CD4-positive, alpha-beta T cell (primary cell): ENCODE results near the gene GALNT18. TPM values are rescaled to one million over a fixed set of nuclear protein-coding genes. Genes with fewer than 3 reads are reported as not detected.

Experiments
- ATAC-seq: fragments of 200-7000 bp; cut with Tn5 transposase; one replicate; pipeline ENCODE4 v1.10.0; 2022; ENCODE audit warnings: mild to moderate bottlenecking; ENCODE audit not compliant: poor library complexity
- CTCF ChIA-PET: fragments of 350-600 bp; sonication (Branson Sonifier 250); formaldehyde crosslinking; loops from one replicate; lab custom pipeline; 2021; ENCODE audit warnings: antibody characterized with exemption, inconsistent platforms; lab: Charles Lee
- POLR2A ChIA-PET: fragments of 350-600 bp; sonication (Branson Sonifier 250); formaldehyde crosslinking; loops from one replicate; lab custom pipeline; 2021; ENCODE audit warnings: antibody characterized with exemption, inconsistent platforms; lab: Charles Lee
- DNase-seq, 14 experiments: peaks; one replicate each; pipeline ENCODE4 v3.0.0-alpha.2; 2013 to 2020; ENCODE audit warnings: mixed read lengths in 2 of 14
- H3K27ac ChIP-seq, 2 donors: one replicate each; pipeline versions ENCODE4 v1.5.1 to v1.7.0; 2013; ENCODE audit warnings: low read length in 2 of 2, low read depth in 1 of 2, mild to moderate bottlenecking in 1 of 2
- H3K27me3 ChIP-seq, 2 experiments: 1 replicate in 1 of 2; 2 replicates in 1 of 2; pipeline versions ENCODE4 v1.6.1 to v1.7.0; 2013; ENCODE audit warnings: low read length in 2 of 2, control low read depth in 1 of 2, mild to moderate bottlenecking in 1 of 2, moderate library complexity in 1 of 2; ENCODE audit not compliant: insufficient read depth in 2 of 2, control insufficient read depth in 1 of 2
- H3K36me3 ChIP-seq: one replicate; pipeline ENCODE4 v1.6.1; 2013; ENCODE audit warnings: low read length, control low read depth; ENCODE audit not compliant: insufficient read depth
- H3K4me1 ChIP-seq: one replicate; pipeline ENCODE4 v1.6.1; 2013; ENCODE audit warnings: low read length, control low read depth; ENCODE audit not compliant: insufficient read depth
- H3K4me3 ChIP-seq: one replicate; pipeline ENCODE4 v1.5.1; 2013; ENCODE audit warnings: mild to moderate bottlenecking, low read length, moderate library complexity
- H3K9me3 ChIP-seq, 2 experiments: 1 replicate in 1 of 2; 2 replicates in 1 of 2; pipeline versions ENCODE4 v1.6.1 to v1.7.0; 2013; ENCODE audit warnings: low read length in 2 of 2, mild to moderate bottlenecking in 2 of 2, control low read depth in 1 of 2, moderate library complexity in 1 of 2; ENCODE audit not compliant: control insufficient read depth in 1 of 2, insufficient read depth in 1 of 2
- H3K27ac Mint-ChIP-seq: one replicate; pipeline ENCODE4 v1.8.0; 2020; ENCODE audit warnings: mixed read lengths
- H3K27me3 Mint-ChIP-seq: one replicate; pipeline ENCODE4 v1.8.0; 2021; ENCODE audit warnings: mixed read lengths
- H3K36me3 Mint-ChIP-seq: one replicate; pipeline ENCODE4 v1.8.0; 2021; ENCODE audit warnings: low read depth, mixed read lengths
- H3K4me1 Mint-ChIP-seq: one replicate; pipeline ENCODE4 v1.8.0; 2021; ENCODE audit warnings: low read depth, mixed read lengths
- H3K4me3 Mint-ChIP-seq: one replicate; pipeline ENCODE4 v1.8.0; 2020; ENCODE audit warnings: mild to moderate bottlenecking, mixed read lengths
- H3K9me3 Mint-ChIP-seq: one replicate; pipeline ENCODE4 v1.8.0; 2020; ENCODE audit warnings: mixed read lengths
- intact Hi-C, 2 experiments: fragments of 100-400 bp; cut with DNase I in 1 of 2; cut with micrococcal nuclease in 1 of 2; formaldehyde crosslinking; loops; one replicate each; pipeline versions ENCODE4 v1.15.1 to v1.9.0; 2023 to 2025; cut with DNase I, micrococcal nuclease
- total RNA-seq, 174 experiments: library from RNA in 2 of 174; stranded (reverse) in 2 of 174; gene quantifications; one replicate each; pipeline ENCODE4 v1.2.3 and lab custom pipeline; 2021 to 2026
- TF ChIP-seq, protein P1 (sequence below): fragments of 200-600 bp; IDR thresholded peaks from one replicate; pipeline ENCODE4 v1.8.0; 2022; ENCODE audit warnings: antibody characterized with exemption, mild to moderate bottlenecking

The GALNT18 gene
- total RNA-seq, 2 experiments from 2014 or later, result 0.08 TPM; not detected in 1

DNA sequence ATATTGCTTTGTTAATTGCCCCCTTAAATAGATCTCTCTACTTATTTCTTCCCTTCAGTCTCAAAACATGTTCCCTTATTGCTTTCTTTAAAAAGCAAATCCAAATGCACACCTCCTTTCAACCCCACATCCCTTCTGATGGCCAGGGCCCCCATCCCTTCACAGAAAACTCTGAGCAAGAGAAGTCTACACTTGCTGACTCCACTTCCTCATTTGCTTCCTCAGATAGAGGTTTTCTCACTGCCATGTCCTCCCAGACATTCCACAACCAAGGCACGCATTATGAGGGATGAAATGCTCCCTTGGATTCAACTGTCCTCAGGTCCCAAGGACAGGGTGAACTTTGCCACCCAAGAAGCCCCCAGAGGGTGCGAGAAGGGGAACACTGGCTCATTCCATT lies 311.9 kb downstream of the GALNT18 start:
- no peak overlapping the region for H3K27ac ChIP-seq
- ChIA-PET CTCF (no interaction called here), POLR2A (no interaction called here)
- no peak overlapping the region for H3K27ac Mint-ChIP-seq
- H3K4me3 Mint-ChIP-seq, result no peak overlapping the region
- TF ChIP-seq, protein P1, sequence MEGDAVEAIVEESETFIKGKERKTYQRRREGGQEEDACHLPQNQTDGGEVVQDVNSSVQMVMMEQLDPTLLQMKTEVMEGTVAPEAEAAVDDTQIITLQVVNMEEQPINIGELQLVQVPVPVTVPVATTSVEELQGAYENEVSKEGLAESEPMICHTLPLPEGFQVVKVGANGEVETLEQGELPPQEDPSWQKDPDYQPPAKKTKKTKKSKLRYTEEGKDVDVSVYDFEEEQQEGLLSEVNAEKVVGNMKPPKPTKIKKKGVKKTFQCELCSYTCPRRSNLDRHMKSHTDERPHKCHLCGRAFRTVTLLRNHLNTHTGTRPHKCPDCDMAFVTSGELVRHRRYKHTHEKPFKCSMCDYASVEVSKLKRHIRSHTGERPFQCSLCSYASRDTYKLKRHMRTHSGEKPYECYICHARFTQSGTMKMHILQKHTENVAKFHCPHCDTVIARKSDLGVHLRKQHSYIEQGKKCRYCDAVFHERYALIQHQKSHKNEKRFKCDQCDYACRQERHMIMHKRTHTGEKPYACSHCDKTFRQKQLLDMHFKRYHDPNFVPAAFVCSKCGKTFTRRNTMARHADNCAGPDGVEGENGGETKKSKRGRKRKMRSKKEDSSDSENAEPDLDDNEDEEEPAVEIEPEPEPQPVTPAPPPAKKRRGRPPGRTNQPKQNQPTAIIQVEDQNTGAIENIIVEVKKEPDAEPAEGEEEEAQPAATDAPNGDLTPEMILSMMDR, result no peak
- H3K4me1 ChIP-seq, result peaks cover 5% of the 10 kb centered on the region
- intact Hi-C loops, result no loop called here
- peaks cover 7% of the 10 kb centered on the region for H3K4me1 Mint-ChIP-seq
- no peaks in the 10 kb centered on the region for H3K9me3 ChIP-seq
- DNase-seq (no peak), ATAC-seq (no peak)
- no peaks in the 10 kb centered on the region for H3K27me3 Mint-ChIP-seq
- H3K9me3 Mint-ChIP-seq, result peaks cover 5% of the 10 kb centered on the region
- H3K27me3 ChIP-seq, result no peaks in the 10 kb centered on the region
- no peaks in the 10 kb centered on the region for H3K36me3 Mint-ChIP-seq
- no peak overlapping the region for H3K4me3 ChIP-seq
- no peaks in the 10 kb centered on the region for H3K36me3 ChIP-seq

DNA sequence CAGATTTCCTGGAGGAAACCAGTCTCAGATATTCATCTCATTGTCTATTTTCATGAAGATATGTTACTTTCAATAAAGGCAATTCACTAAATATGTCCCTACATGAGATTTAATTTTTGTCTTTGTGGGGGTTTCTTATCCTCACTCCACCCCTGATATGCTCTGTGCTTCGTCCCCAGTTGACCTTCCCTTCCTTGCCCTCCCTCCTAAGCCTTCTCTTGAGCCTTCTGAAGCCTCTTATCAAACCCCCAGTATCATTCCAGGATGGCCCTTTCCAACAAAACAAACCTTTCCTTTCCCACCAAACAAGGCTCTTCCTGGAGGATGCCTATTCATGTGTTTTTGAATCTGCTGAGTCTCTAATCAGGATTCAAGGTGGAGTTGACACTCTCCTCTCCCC lies 313.6 kb downstream of the GALNT18 start:
- ChIA-PET POLR2A (no interaction called here), CTCF (no interaction called here)
- H3K27me3 Mint-ChIP-seq, result no peaks in the 10 kb centered on the region
- ATAC-seq (no peak), DNase-seq (no peak)
- H3K4me3 ChIP-seq, result no peak overlapping the region
- H3K27ac Mint-ChIP-seq, result no peak overlapping the region
- peaks cover 5% of the 10 kb centered on the region for H3K9me3 Mint-ChIP-seq
- no peak overlapping the region for H3K27ac ChIP-seq
- intact Hi-C loops, result no loop called here
- H3K36me3 ChIP-seq, result no peaks in the 10 kb centered on the region
- H3K9me3 ChIP-seq, result no peaks in the 10 kb centered on the region
- peaks cover 7% of the 10 kb centered on the region for H3K4me1 Mint-ChIP-seq
- no peak overlapping the region for H3K4me3 Mint-ChIP-seq
- H3K27me3 ChIP-seq, result no peaks in the 10 kb centered on the region
- TF ChIP-seq, protein P1, result no peak
- peaks cover 5% of the 10 kb centered on the region for H3K4me1 ChIP-seq
- H3K36me3 Mint-ChIP-seq, result no peaks in the 10 kb centered on the region

DNA sequence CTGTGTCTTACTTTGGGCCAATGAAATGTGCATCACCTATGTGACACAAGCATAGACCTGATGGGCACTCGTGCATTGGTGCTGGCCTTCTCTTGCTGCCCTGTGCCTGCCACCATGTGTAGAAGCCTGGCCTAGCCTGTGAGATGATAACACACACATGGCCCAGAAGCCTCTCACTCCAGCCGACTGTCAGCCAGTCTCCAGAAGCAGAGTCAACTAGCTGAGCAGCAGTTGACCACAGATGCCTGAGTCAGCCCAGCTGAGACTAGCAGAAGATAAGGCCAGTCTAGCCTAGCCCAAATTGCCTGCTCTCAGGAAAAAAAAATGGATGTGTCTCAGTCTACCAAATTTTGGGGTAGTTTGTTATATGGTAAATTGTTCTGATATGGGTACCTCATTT lies 314.9 kb downstream of the GALNT18 start:
- peaks cover 5% of the 10 kb centered on the region for H3K9me3 Mint-ChIP-seq
- CTCF ChIA-PET, result no interaction called here
- POLR2A ChIA-PET, result no interaction called here
- Histone ChIP-seq H3K4me1 (peaks cover 5% of the 10 kb centered on the region), H3K27ac (no peak overlapping the region), H3K9me3 (no peaks in the 10 kb centered on the region), H3K4me3 (no peak overlapping the region), H3K27me3 (no peaks in the 10 kb centered on the region), H3K36me3 (no peaks in the 10 kb centered on the region)
- no peaks in the 10 kb centered on the region for H3K36me3 Mint-ChIP-seq
- ATAC-seq (no peak), DNase-seq (no peak)
- TF ChIP-seq, protein P1, result no peak
- H3K27me3 Mint-ChIP-seq, result no peaks in the 10 kb centered on the region
- H3K4me3 Mint-ChIP-seq, result no peak overlapping the region
- H3K27ac Mint-ChIP-seq, result no peak overlapping the region
- H3K4me1 Mint-ChIP-seq, result peaks cover 7% of the 10 kb centered on the region
- intact Hi-C loops, result no loop called here
